Muscle of leg (tissue), 11 donors: Measurements from ENCODE around the gene SETD7. TPM values are rescaled to one million over a fixed set of nuclear protein-coding genes. Genes with fewer than 3 reads are reported as not detected.

ENCODE experiments used
- DNase-seq: peaks from one replicate; pipeline ENCODE4 v3.0.0; 2013
- H3K27ac ChIP-seq: one replicate; pipeline ENCODE4 v1.5.1; 2013; ENCODE audit warnings: mild to moderate bottlenecking, low read length, control low read depth
- H3K27me3 ChIP-seq: one replicate; pipeline ENCODE4 v1.6.1; 2013; ENCODE audit warnings: low read length; ENCODE audit not compliant: control insufficient read depth, insufficient read depth
- H3K36me3 ChIP-seq: one replicate; pipeline ENCODE4 v1.6.1; 2013; ENCODE audit warnings: low read length; ENCODE audit not compliant: control insufficient read depth, insufficient read depth
- H3K4me1 ChIP-seq: one replicate; pipeline ENCODE4 v1.6.1; 2013; ENCODE audit warnings: low read length; ENCODE audit not compliant: control insufficient read depth, insufficient read depth
- H3K4me3 ChIP-seq: one replicate; pipeline ENCODE4 v1.5.1; 2013; ENCODE audit warnings: low read length, control low read depth
- H3K9me3 ChIP-seq: replicated peaks from 2 replicates; pipeline ENCODE4 v1.6.1; 2013; ENCODE audit warnings: low read depth, low read length; ENCODE audit not compliant: control insufficient read depth
- WGBS: methylation state at CpG from one replicate; pipeline ENCODE4 v1.1.5; 2013; ENCODE audit warnings: missing lambda C conversion rate; ENCODE audit not compliant: insufficient coverage; 5-methylcytosine and 5-hydroxymethylcytosine counted together
- polyA plus RNA-seq, 8 donors: library from polyadenylated mRNA; unstranded; fragments of 120-200 nt; gene quantifications; one replicate each; pipeline versions ENCODE4 v1.2.1 to v1.2.3, GENCODE V29; 2013; ENCODE audit warnings: inconsistent platforms in 1 of 8, low replicate concordance in 1 of 8; ENCODE audit not compliant: insufficient read length in 8 of 8, insufficient read depth in 1 of 8
- total RNA-seq: library from RNA; stranded (reverse); fragments of 120-200 nt; gene quantifications from one replicate; pipeline ENCODE4 v1.2.4, GENCODE V29; 2013

SETD7 gene
- total and polyA plus RNA-seq, 9 donors = 48.8 to 93.6 (median 79.2) TPM

DNA sequence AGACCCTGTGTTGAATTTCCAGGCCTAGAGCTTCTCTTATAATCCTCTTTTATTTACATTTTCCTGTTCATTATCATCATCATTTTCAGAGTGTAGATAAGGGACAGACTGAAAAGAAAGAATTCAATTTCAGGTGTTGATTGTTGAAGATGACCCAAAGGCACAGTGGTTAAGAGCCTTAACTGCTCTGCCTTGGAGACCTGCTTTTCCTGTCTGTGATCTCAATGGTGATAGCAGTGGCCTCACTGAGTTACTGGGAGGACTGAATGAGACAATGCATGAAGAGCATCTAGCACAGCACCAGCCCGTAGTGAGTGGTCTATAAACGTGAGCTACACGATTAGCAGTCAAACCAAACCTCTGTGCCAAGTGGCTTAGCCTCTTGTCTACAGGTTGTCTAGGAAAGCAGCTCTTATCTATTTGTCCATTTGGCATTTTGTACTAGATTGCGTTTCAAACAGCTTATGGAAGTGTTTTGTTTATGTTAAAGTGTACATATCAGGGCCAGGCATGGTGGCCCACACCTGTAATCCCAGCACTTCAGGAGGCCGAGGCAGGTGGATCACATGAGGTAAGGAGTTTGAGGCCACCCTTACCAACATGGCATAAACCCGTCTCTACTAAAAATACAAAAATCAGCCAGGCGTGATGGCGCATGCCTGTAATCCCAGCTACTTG is 41.5 kb downstream of the SETD7 start:
- 72% methylated on average over 4 of the region's 8 CpGs for WGBS
- Histone ChIP-seq H3K4me1 (peaks cover 18% of the 10 kb centered on the region), H3K4me3 (no peak overlapping the region), H3K36me3 (peaks cover 60% of the 10 kb centered on the region), H3K9me3 (no peaks in the 10 kb centered on the region), H3K27me3 (no peaks in the 10 kb centered on the region), H3K27ac (no peak overlapping the region)
- DNase-seq = no peak

DNA sequence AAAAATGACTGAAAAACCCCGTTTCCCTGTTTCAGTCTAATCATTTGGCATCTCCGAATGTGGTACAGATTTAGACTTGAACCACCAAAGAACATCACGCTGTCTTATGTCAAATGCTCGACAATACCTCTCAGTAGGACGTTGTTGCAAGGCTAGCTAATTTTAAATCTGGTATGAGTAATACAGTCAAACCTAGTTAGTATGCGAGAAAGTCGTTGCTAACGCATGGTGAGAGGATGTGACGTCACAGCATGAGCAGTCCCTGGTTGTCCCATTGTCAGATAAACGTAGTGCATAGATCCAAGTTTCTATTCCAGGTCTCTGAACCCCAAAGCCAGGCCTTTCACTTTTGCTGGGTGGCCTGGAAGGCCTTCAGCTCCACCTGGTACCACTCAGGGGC is 44.7 kb downstream of the SETD7 start:
- Histone ChIP-seq H3K27me3 (no peaks in the 10 kb centered on the region), H3K4me1 (peaks cover 21% of the 10 kb centered on the region), H3K4me3 (no peak overlapping the region), H3K9me3 (no peaks in the 10 kb centered on the region), H3K36me3 (peaks cover 52% of the 10 kb centered on the region), H3K27ac (no peak overlapping the region)
- WGBS = 81% methylated on average over 10 of the region's 10 CpGs
- no peak for DNase-seq

- DNase-seq = no peak
- Histone ChIP-seq H3K4me3 (no peak overlapping the region), H3K27me3 (no peaks in the 10 kb centered on the region), H3K27ac (peak overlapping the region; percentile 30), H3K9me3 (no peaks in the 10 kb centered on the region), H3K36me3 (peaks cover 52% of the 10 kb centered on the region), H3K4me1 (peaks cover 16% of the 10 kb centered on the region)
- 60% methylated on average over 2 of the region's 6 CpGs for WGBS
Measured at GRCh38 chr4:139509727-139510410, 46.1 kb downstream of the SETD7 start.

- peaks cover 16% of the 10 kb centered on the region for H3K4me1 ChIP-seq
- no peaks in the 10 kb centered on the region for H3K9me3 ChIP-seq
- 41% methylated on average over 3 of the region's 11 CpGs for WGBS
- DNase-seq = peak; percentile 63
- H3K4me3 ChIP-seq = no peak overlapping the region
- peak overlapping the region; percentile 65 for H3K27ac ChIP-seq
- no peaks in the 10 kb centered on the region for H3K27me3 ChIP-seq
- peaks cover 51% of the 10 kb centered on the region for H3K36me3 ChIP-seq
Measured at GRCh38 chr4:139508581-139509237, 47.3 kb downstream of the SETD7 start.

DNA sequence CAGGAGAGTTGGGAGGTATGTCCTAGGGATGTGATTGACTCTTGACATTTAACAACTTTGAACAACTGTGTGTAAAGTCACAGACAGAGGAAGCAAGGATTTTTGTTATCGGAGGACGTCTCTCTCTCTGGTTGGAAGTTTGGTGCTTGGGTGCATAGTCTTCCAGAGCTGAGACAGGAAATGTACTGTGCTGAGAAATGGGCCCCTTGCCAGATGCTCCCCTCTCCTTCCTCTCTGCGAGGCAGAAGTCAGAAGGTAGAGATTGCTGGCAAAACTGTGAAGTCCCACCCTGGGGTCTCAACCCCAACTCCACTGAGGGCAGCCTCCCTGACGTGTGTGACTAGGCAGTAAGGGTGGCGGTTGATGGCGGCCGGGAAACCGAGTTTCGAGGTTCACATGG is 49.2 kb downstream of the SETD7 start:
- no peak overlapping the region for H3K27ac ChIP-seq
- no peak for DNase-seq
- H3K9me3 ChIP-seq = no peaks in the 10 kb centered on the region
- H3K27me3 ChIP-seq = no peaks in the 10 kb centered on the region
- H3K4me3 ChIP-seq = no peak overlapping the region
- WGBS = 100% methylated on average over 2 of the region's 9 CpGs
- H3K4me1 ChIP-seq = peaks cover 10% of the 10 kb centered on the region
- peaks cover 46% of the 10 kb centered on the region for H3K36me3 ChIP-seq

- Histone ChIP-seq H3K9me3 (no peaks in the 10 kb centered on the region), H3K27me3 (no peaks in the 10 kb centered on the region), H3K4me3 (no peak overlapping the region), H3K36me3 (peaks cover 23% of the 10 kb centered on the region), H3K4me1 (no peaks in the 10 kb centered on the region), H3K27ac (no peak overlapping the region)
- no peak for DNase-seq
Measured at GRCh38 chr4:139503622-139504166, 52.3 kb downstream of the SETD7 start.

- Histone ChIP-seq H3K27ac (no peak overlapping the region), H3K36me3 (peaks cover 16% of the 10 kb centered on the region), H3K27me3 (no peaks in the 10 kb centered on the region), H3K4me1 (peaks cover 3% of the 10 kb centered on the region), H3K9me3 (no peaks in the 10 kb centered on the region), H3K4me3 (no peak overlapping the region)
- WGBS = 87% methylated on average over 5 of the region's 13 CpGs
- no peak for DNase-seq
Measured at GRCh38 chr4:139501927-139502899, 53.8 kb downstream of the SETD7 start.

DNA sequence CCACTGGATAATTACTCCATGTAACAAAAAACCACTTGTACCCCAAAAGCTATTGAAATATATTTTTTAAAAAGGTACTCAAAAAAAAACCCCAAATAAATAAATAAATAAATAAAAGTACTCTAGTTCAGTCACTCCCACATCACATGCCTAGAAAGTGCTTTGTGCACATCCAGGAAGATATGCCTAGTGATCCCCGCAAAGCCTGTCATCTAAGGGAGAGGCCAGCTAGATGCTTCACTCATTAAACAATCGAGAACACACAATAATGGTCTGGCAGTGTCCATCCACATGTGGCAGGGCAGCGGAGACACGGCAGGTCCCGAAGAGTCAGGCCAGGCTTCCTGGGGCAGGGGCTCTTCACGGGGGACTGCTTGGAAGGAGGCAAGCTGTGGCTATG is 54.5 kb downstream of the SETD7 start:
- no peak for DNase-seq
- Histone ChIP-seq H3K4me3 (no peak overlapping the region), H3K27me3 (no peaks in the 10 kb centered on the region), H3K9me3 (no peaks in the 10 kb centered on the region), H3K4me1 (peaks cover 3% of the 10 kb centered on the region), H3K36me3 (peaks cover 11% of the 10 kb centered on the region), H3K27ac (no peak overlapping the region)
- 67% methylated on average over 5 of the region's 6 CpGs for WGBS

GRCh38 chr4:139501117-139501516 is 54.9 kb downstream of the SETD7 start:
- WGBS = 29% methylated on average over 1 of the region's 3 CpGs
- Histone ChIP-seq H3K9me3 (no peaks in the 10 kb centered on the region), H3K4me1 (peaks cover 6% of the 10 kb centered on the region), H3K36me3 (peaks cover 11% of the 10 kb centered on the region), H3K4me3 (no peak overlapping the region), H3K27me3 (no peaks in the 10 kb centered on the region), H3K27ac (no peak overlapping the region)
- DNase-seq = no peak
